Stimulated activated CD4-positive, alpha-beta T cell treated with anti-CD3 and anti-CD28 coated beads, Interleukin-1b, Interleukin-23, amount 100 ng/mL, for 1 hour (primary cell): ENCODE results near the gene PTCHD1.

Source experiments
- DNase-seq, 2 donors: peaks; one replicate each; pipeline ENCODE4 v3.0.0-alpha.2; 2020; ENCODE audit warnings: low read depth in 2 of 2

PTCHD1 gene

DNA sequence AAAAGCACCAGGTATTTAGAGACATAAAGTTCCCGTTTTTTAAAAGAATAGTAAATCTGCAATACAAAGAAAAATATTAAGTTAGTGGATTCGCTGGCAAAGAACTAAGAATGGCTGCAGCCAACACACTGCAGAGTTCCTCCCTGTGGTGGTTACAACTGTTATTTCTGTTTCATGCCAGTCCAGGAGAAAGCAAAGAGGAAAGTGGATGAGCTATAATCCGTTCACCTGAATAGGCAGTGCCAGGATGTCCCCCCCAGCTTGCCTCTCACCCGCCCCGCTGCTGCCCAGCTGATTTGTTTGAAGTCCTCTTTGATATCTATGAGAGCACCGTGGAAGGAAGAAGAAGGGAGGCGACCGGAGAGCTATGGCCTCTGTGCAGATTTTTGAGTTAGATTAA lies 63.9 kb downstream of the PTCHD1 start:
- no peak for DNase-seq

DNA sequence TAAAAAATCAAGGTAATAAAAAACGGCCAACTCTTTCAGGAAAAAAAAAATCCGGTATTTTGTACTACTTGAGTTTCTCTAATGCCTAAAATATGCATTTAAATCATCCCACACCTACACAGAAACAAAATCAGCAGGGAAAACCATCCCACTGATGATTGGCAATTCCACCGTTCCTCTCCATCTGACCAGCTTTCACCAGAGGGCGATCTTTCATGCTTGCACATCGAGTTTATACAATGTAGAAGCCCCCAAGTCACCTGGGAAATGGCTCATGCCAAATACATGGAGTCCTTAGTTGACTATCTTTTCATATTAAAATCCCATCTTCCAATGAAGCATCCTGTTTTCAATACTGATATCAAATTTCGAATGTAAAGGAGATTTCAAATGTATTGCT lies 69.2 kb downstream of the PTCHD1 start:
- no peak for DNase-seq

DNA sequence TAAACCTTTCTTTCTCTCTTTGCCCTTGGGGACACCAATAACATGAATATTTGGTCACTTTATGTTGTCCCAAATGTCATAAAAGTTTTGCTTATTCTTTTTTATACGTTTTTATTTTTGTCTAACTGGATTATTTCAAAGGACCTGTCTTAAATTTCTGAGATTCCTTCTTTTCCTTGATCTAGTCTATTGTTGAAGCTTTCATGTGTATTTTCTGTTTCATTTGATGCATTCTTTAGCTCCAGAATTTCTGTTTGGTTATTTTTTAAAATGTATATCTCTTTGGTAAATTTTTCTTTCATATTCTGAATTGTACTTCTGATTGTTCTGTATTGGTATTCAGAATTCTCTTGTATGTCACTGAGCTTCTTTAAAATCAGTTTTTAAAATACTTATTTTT lies 88.3 kb downstream of the PTCHD1 start:
- no peak for DNase-seq

DNA sequence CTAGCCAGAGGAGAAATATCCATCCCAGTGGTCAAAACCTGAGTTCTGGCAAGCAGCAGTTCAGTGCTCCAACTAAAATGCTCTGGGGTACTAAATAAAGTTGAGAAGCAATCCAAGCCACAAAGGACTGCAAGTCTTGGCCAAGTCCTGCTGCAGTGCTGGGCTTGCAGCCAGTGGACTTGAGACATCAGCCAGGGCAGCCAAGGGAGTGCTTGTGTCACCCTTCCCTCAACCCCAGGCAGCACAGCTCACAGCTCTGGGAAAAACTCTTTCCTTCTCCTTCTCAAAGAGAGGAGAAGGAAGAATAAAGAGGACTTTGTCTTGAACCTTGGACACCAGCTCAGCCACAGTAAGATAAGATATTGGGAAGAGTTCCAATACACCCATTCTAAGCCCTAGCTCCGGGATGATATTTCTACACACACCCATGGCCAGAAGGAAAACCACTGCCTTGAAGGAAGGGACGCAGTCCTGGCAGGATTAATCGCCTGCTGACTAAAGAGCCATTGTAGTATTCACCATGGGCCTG lies 99.8 kb downstream of the PTCHD1 start:
- DNase-seq: no peak

- no peak for DNase-seq
Observed at GRCh38 chrX:23435108-23435507, 100.5 kb downstream of the PTCHD1 start.

- no peak for DNase-seq
Observed at GRCh38 chrX:23435575-23435974, 100.9 kb downstream of the PTCHD1 start.

DNA sequence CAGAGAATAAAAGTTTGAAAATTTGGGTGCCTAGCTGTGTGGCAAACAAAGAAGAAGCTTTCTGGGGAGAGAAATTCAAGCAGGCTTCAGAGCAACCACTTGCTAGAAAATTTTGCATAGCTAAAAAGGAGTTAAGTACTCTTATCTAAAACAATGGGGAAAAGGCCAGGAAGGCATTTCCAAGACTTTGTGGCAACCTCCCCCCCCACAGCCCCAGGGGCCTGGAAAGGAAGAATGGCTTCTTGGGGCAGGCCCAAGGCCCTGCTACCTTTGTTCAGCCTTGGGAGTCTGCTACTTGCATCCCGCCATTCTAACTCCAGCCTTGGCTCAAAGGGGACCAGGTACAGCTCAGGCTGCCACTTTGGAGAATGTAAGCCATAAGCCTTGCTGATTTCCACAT lies 102.2 kb downstream of the PTCHD1 start:
- no peak for DNase-seq

- DNase-seq: no peak
Observed at GRCh38 chrX:23451266-23451665, 116.6 kb downstream of the PTCHD1 start.
